NCI-H1105 treated with DMSO at 0.1 percent for 48 hours (cell line): ENCODE results near the gene RNF32.

Source experiments
- DNase-seq: peaks from one replicate; lab custom pipeline; 2025; lab: John Stamatoyannopoulos, UW

The RNF32 gene

GRCh38 chr7:156640257-156640948 is at the start of gene RNF32:
Gene RNF32 (plus strand): TSS chr7:156640774. CDS start chr7:156643878, 3,104 bp downstream.
- peak; percentile 67 for DNase-seq

- DNase-seq, result no peak
These were observed 48.3 kb upstream of the RNF32 start for GRCh38 chr7:156592155-156592884.

- no peak for DNase-seq
These were observed 46.1 kb upstream of the RNF32 start for GRCh38 chr7:156594283-156595080.

GRCh38 chr7:156600496-156600895 is 40.1 kb upstream of the RNF32 start:
- DNase-seq, result no peak

- no peak for DNase-seq
These were observed 38.3 kb upstream of the RNF32 start for GRCh38 chr7:156602283-156602682.

- no peak for DNase-seq
These were observed 37.6 kb upstream of the RNF32 start for GRCh38 chr7:156603011-156603410.

GRCh38 chr7:156603629-156604028 is 36.9 kb upstream of the RNF32 start:
- DNase-seq, result no peak

GRCh38 chr7:156604311-156604710 is 36.3 kb upstream of the RNF32 start:
- DNase-seq, result no peak

- DNase-seq, result no peak
These were observed 35.5 kb upstream of the RNF32 start for GRCh38 chr7:156604836-156605695.

GRCh38 chr7:156606135-156606534 is 34.4 kb upstream of the RNF32 start:
- no peak for DNase-seq

- DNase-seq, result no peak
These were observed 33.8 kb upstream of the RNF32 start for GRCh38 chr7:156606691-156607331.

GRCh38 chr7:156607332-156608172 is 33.0 kb upstream of the RNF32 start:
- no peak for DNase-seq

- no peak for DNase-seq
These were observed 32.4 kb upstream of the RNF32 start for GRCh38 chr7:156608173-156608478.

- DNase-seq, result no peak
These were observed 31.3 kb upstream of the RNF32 start for GRCh38 chr7:156609010-156609877.

- DNase-seq, result no peak
These were observed 30.4 kb upstream of the RNF32 start for GRCh38 chr7:156610130-156610529.

GRCh38 chr7:156610601-156611000 is 30.0 kb upstream of the RNF32 start:
- no peak for DNase-seq

- no peak for DNase-seq
These were observed 29.3 kb upstream of the RNF32 start for GRCh38 chr7:156611014-156612010.

GRCh38 chr7:156612930-156613329 is 27.6 kb upstream of the RNF32 start:
- DNase-seq, result no peak
